CD4-positive, alpha-beta T cell (primary cell): ENCODE results near the gene SGMS2. TPM values are rescaled to one million over a fixed set of nuclear protein-coding genes. Genes with fewer than 3 reads are reported as not detected.
"Not testable (repeated sequence)": the region's sequence is repeated elsewhere in the genome, so short reads cannot be mapped to it uniquely, and the experiment has no call there.

ENCODE experiments used
- ATAC-seq: fragments of 200-7000 bp; cut with Tn5 transposase; one replicate; pipeline ENCODE4 v1.10.0; 2022; ENCODE audit warnings: mild to moderate bottlenecking; ENCODE audit not compliant: poor library complexity
- CTCF ChIA-PET: fragments of 350-600 bp; sonication (Branson Sonifier 250); formaldehyde crosslinking; loops from one replicate; lab custom pipeline; 2021; ENCODE audit warnings: antibody characterized with exemption, inconsistent platforms; lab: Charles Lee
- POLR2A ChIA-PET: fragments of 350-600 bp; sonication (Branson Sonifier 250); formaldehyde crosslinking; loops from one replicate; lab custom pipeline; 2021; ENCODE audit warnings: antibody characterized with exemption, inconsistent platforms; lab: Charles Lee
- DNase-seq, 14 experiments: peaks; one replicate each; pipeline ENCODE4 v3.0.0-alpha.2; 2013 to 2020; ENCODE audit warnings: mixed read lengths in 2 of 14
- H3K27ac ChIP-seq, 2 donors: one replicate each; pipeline versions ENCODE4 v1.5.1 to v1.7.0; 2013; ENCODE audit warnings: low read length in 2 of 2, low read depth in 1 of 2, mild to moderate bottlenecking in 1 of 2
- H3K27me3 ChIP-seq, 2 experiments: 1 replicate in 1 of 2; 2 replicates in 1 of 2; pipeline versions ENCODE4 v1.6.1 to v1.7.0; 2013; ENCODE audit warnings: low read length in 2 of 2, control low read depth in 1 of 2, mild to moderate bottlenecking in 1 of 2, moderate library complexity in 1 of 2; ENCODE audit not compliant: insufficient read depth in 2 of 2, control insufficient read depth in 1 of 2
- H3K36me3 ChIP-seq: one replicate; pipeline ENCODE4 v1.6.1; 2013; ENCODE audit warnings: low read length, control low read depth; ENCODE audit not compliant: insufficient read depth
- H3K4me1 ChIP-seq: one replicate; pipeline ENCODE4 v1.6.1; 2013; ENCODE audit warnings: low read length, control low read depth; ENCODE audit not compliant: insufficient read depth
- H3K4me3 ChIP-seq: one replicate; pipeline ENCODE4 v1.5.1; 2013; ENCODE audit warnings: mild to moderate bottlenecking, low read length, moderate library complexity
- H3K9me3 ChIP-seq, 2 experiments: 1 replicate in 1 of 2; 2 replicates in 1 of 2; pipeline versions ENCODE4 v1.6.1 to v1.7.0; 2013; ENCODE audit warnings: low read length in 2 of 2, mild to moderate bottlenecking in 2 of 2, control low read depth in 1 of 2, moderate library complexity in 1 of 2; ENCODE audit not compliant: control insufficient read depth in 1 of 2, insufficient read depth in 1 of 2
- H3K27ac Mint-ChIP-seq: one replicate; pipeline ENCODE4 v1.8.0; 2020; ENCODE audit warnings: mixed read lengths
- H3K27me3 Mint-ChIP-seq: one replicate; pipeline ENCODE4 v1.8.0; 2021; ENCODE audit warnings: mixed read lengths
- H3K36me3 Mint-ChIP-seq: one replicate; pipeline ENCODE4 v1.8.0; 2021; ENCODE audit warnings: low read depth, mixed read lengths
- H3K4me1 Mint-ChIP-seq: one replicate; pipeline ENCODE4 v1.8.0; 2021; ENCODE audit warnings: low read depth, mixed read lengths
- H3K4me3 Mint-ChIP-seq: one replicate; pipeline ENCODE4 v1.8.0; 2020; ENCODE audit warnings: mild to moderate bottlenecking, mixed read lengths
- H3K9me3 Mint-ChIP-seq: one replicate; pipeline ENCODE4 v1.8.0; 2020; ENCODE audit warnings: mixed read lengths
- CTCF ChIP-seq: fragments of 200-600 bp; IDR thresholded peaks from one replicate; pipeline ENCODE4 v1.8.0; 2022; ENCODE audit warnings: antibody characterized with exemption, mild to moderate bottlenecking
- intact Hi-C, 2 experiments: fragments of 100-400 bp; cut with DNase I in 1 of 2; cut with micrococcal nuclease in 1 of 2; formaldehyde crosslinking; loops; one replicate each; pipeline versions ENCODE4 v1.15.1 to v1.9.0; 2023 to 2025; cut with DNase I, micrococcal nuclease
- total RNA-seq, 174 experiments: library from RNA in 2 of 174; stranded (reverse) in 2 of 174; gene quantifications; one replicate each; pipeline ENCODE4 v1.2.3 and lab custom pipeline; 2021 to 2026

SGMS2 gene
- total RNA-seq, 2 experiments from 2014 or later = 0.08 TPM; not detected in 1

DNA sequence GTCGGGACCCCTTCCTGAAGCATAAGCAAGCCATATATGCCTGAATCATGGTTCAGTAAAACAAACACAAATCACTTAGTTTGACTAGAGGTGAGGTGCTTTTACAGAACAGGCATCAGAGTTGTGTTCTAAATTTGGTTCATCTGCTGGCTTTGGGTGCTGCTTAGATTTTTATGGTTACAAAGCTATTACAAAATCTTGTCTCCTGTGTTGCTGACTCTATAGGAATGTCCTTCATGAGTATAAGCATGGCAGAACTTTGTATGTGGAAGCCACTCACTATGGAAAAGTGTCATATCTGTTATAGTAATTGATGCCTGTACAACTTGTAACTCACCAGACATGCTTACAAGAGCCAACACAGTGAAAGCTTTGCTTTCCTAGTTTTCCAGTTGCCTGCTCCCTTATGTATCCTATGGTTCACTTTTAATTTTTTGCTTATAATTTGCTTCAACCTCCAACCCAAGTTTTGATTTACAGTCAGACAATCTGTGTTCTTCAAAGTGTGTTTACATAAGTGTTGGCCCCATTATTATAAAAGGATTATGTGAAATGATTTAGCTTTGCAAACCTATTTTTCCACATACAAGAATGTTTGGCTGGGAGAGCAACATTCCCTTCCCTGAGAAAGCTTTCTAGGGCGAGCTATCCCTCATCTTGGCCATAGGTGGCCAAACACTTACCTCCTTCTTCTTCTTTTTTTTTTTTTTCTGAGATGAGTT is 76.6 kb downstream of the SGMS2 start:
- Mint-ChIP-seq H3K36me3 (no peaks in the 10 kb centered on the region), H3K4me3 (no peak overlapping the region), H3K9me3 (no peaks in the 10 kb centered on the region), H3K27ac (no peak overlapping the region), H3K27me3 (peaks cover 17% of the 10 kb centered on the region), H3K4me1 (no peaks in the 10 kb centered on the region)
- DNase-seq (no peak), ATAC-seq (no peak)
- CTCF ChIA-PET = interaction anchor here (0.6 kb wide), 1 partner anchor 11 kb away, joined by 3 read pairs; no protein-coding TSS in a partner anchor
- POLR2A ChIA-PET = interaction anchor here (1.0 kb wide), 1 partner anchor 12 kb away, joined by 3 read pairs; no protein-coding TSS in a partner anchor
- Histone ChIP-seq H3K27ac (no peak overlapping the region), H3K4me1 (no peaks in the 10 kb centered on the region), H3K36me3 (no peaks in the 10 kb centered on the region), H3K27me3 (peaks cover 2 to 3% of the 10 kb centered on the region in 2 experiments), H3K4me3 (no peak overlapping the region), H3K9me3 (no peaks in the 10 kb centered on the region)
- intact Hi-C loops = no loop called here
- TF ChIP-seq CTCF = no peak

DNA sequence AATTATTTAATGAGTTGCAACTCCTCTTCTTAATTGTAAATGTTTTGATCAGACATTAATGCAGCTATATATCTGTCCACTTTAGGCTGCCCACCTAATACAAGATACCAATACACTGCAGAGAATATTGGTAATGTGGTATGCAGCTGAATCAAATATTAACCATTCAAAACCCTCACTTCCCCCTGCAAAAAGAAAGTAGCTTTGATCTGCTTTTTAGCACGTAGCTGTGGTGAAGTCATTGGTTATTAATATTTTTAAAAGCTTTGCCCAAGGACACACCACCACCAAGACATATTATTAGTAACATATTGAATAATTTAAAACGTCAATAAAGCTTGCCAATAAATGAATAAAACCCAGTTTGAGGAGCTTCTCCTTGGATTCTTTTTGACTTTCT is 78.0 kb downstream of the SGMS2 start:
- H3K4me1 ChIP-seq = no peaks in the 10 kb centered on the region
- no peak overlapping the region for H3K4me3 ChIP-seq
- Mint-ChIP-seq H3K4me1 (no peaks in the 10 kb centered on the region), H3K36me3 (no peaks in the 10 kb centered on the region), H3K27me3 (peaks cover 13% of the 10 kb centered on the region), H3K4me3 (no peak overlapping the region), H3K9me3 (no peaks in the 10 kb centered on the region), H3K27ac (no peak overlapping the region)
- intact Hi-C loops = no loop called here
- no peak for DNase-seq
- no peak for ATAC-seq
- no peaks in the 10 kb centered on the region for H3K36me3 ChIP-seq
- no peak overlapping the region for H3K27ac ChIP-seq
- H3K9me3 ChIP-seq = no peaks in the 10 kb centered on the region
- peaks cover 2 to 3% of the 10 kb centered on the region in 2 experiments for H3K27me3 ChIP-seq
- ChIA-PET CTCF (interaction anchor here (0.9 kb wide), 1 partner anchor 10 kb away, joined by 3 read pairs; no protein-coding TSS in a partner anchor), POLR2A (no interaction called here)
- no peak for TF ChIP-seq CTCF

- H3K27ac Mint-ChIP-seq, H3K27ac ChIP-seq, CTCF ChIA-PET, POLR2A ChIA-PET, H3K27me3 ChIP-seq, H3K4me3 ChIP-seq, H3K9me3 Mint-ChIP-seq, H3K27me3 Mint-ChIP-seq, H3K4me1 Mint-ChIP-seq, H3K36me3 ChIP-seq, DNase-seq, H3K9me3 ChIP-seq, H3K36me3 Mint-ChIP-seq, ATAC-seq, H3K4me1 ChIP-seq, H3K4me3 Mint-ChIP-seq, intact Hi-C loops: not testable (repeated sequence)
Observed at GRCh38 chr4:107905082-107905481, 80.3 kb downstream of the SGMS2 start.
